Breast epithelium (tissue), 4 donors: ENCODE results near the gene KRT6B. TPM values are rescaled to one million over a fixed set of nuclear protein-coding genes. Genes with fewer than 3 reads are reported as not detected.

Source experiments
- DNase-seq, 2 donors: peaks; one replicate each; pipeline ENCODE4 v3.0.0-alpha.2; 2019; ENCODE audit warnings: low spot score in 2 of 2
- H3K27ac ChIP-seq, 2 donors: fragments of 200-600 bp; sonication (generic) in 1 of 2; one replicate each; pipeline ENCODE4 v1.5.1; 2016 to 2019; ENCODE audit warnings: mild to moderate bottlenecking in 1 of 2
- H3K27me3 ChIP-seq, 2 donors: fragments of 200-600 bp; sonication (generic) in 1 of 2; one replicate each; pipeline versions ENCODE4 v1.5.1 to v1.6.0; 2017 to 2019; ENCODE audit warnings: control low read depth in 1 of 2, mild to moderate bottlenecking in 1 of 2
- H3K36me3 ChIP-seq: fragments of 200-600 bp; one replicate; pipeline ENCODE4 v1.5.1; 2019
- H3K4me1 ChIP-seq, 2 donors: fragments of 200-600 bp; sonication (generic); one replicate each; pipeline ENCODE4 v1.5.1; 2016 to 2019; ENCODE audit warnings: control low read depth in 1 of 2
- H3K4me3 ChIP-seq, 3 donors: fragments of 200-600 bp; sonication (generic); 1 replicate in 2 of 3; 2 replicates in 1 of 3; pipeline ENCODE4 v1.5.1; 2016 to 2019; ENCODE audit warnings: mild to moderate bottlenecking in 3 of 3, moderate library complexity in 2 of 3
- H3K9me3 ChIP-seq, 2 donors: fragments of 200-600 bp; sonication (generic) in 1 of 2; one replicate each; pipeline ENCODE4 v1.5.1; 2016 to 2019; ENCODE audit warnings: control low read depth in 1 of 2
- CTCF ChIP-seq, 3 donors: fragments of 450-650 bp; IDR thresholded peaks; one replicate each; pipeline ENCODE4 v1.5.1; 2016 to 2017; ENCODE audit warnings: antibody characterized with exemption in 3 of 3, mild to moderate bottlenecking in 3 of 3, moderate library complexity in 3 of 3
- POLR2A ChIP-seq: fragments of 450-650 bp; IDR thresholded peaks from one replicate; pipeline ENCODE4 v1.6.1; 2016; ENCODE audit warnings: antibody characterized with exemption, mild to moderate bottlenecking, moderate library complexity
- POLR2AphosphoS5 ChIP-seq, 3 donors: sonication (generic); formaldehyde crosslinking; IDR thresholded peaks; one replicate each; pipeline ENCODE4 v1.6.1; 2017; ENCODE audit warnings: antibody characterized with exemption in 3 of 3
- intact Hi-C: fragments of 100-400 bp; cut with DNase I; formaldehyde crosslinking; loops from one replicate; pipeline ENCODE4 v1.15.1; 2023; ENCODE audit warnings: low total_unique reads
- total RNA-seq, 3 donors: library from RNA; depleted of rRNA; stranded (reverse); fragments of >200 nt; gene quantifications; one replicate each; pipeline ENCODE4 v1.1.0, GENCODE V29; 2016

Gene KRT6B
- total RNA-seq, 3 donors from 2014 or later: 42.0 to 69.2 TPM; not detected in 1

- Histone ChIP-seq H3K9me3 (no peaks in the 10 kb centered on the region), H3K27me3 (no peaks in the 10 kb centered on the region), H3K27ac (no peak overlapping the region), H3K4me3 (no peak overlapping the region), H3K36me3 (no peaks in the 10 kb centered on the region), H3K4me1 (no peaks in the 10 kb centered on the region)
- intact Hi-C loops: no loop called here
- no peak for DNase-seq
- TF ChIP-seq POLR2AphosphoS5 (IDR thresholded peaks at IDR 0.05): no peak
- no peak for TF ChIP-seq POLR2A
- no peak for TF ChIP-seq CTCF (IDR thresholded peaks at IDR 0.05)
Observed at GRCh38 chr12:52438305-52439301, 13.3 kb downstream of the KRT6B start.

GRCh38 chr12:52437508-52437907 lies 14.4 kb downstream of the KRT6B start:
- Histone ChIP-seq H3K9me3 (no peaks in the 10 kb centered on the region), H3K4me1 (no peaks in the 10 kb centered on the region), H3K4me3 (no peak overlapping the region), H3K27ac (peak overlapping the region; percentile 80 to 86), H3K27me3 (no peaks in the 10 kb centered on the region), H3K36me3 (no peaks in the 10 kb centered on the region)
- DNase-seq: no peak
- intact Hi-C loops: no loop called here
- TF ChIP-seq POLR2A (no peak), POLR2AphosphoS5 (IDR thresholded peaks at IDR 0.05) (no peak), CTCF (IDR thresholded peaks at IDR 0.05) (no peak)

GRCh38 chr12:52436828-52437474 lies 15.0 kb downstream of the KRT6B start:
- Histone ChIP-seq H3K4me1 (no peaks in the 10 kb centered on the region), H3K27me3 (no peaks in the 10 kb centered on the region), H3K36me3 (no peaks in the 10 kb centered on the region), H3K9me3 (no peaks in the 10 kb centered on the region), H3K4me3 (no peak overlapping the region), H3K27ac (peak overlapping the region; percentile 80 to 86)
- TF ChIP-seq CTCF (IDR thresholded peaks at IDR 0.05) (no peak), POLR2AphosphoS5 (IDR thresholded peaks at IDR 0.05) (no peak)
- DNase-seq: no peak
- intact Hi-C loops: no loop called here

GRCh38 chr12:52436000-52436827 lies 15.7 kb downstream of the KRT6B start:
- peak in 1 of 2 donors; percentile 91 for DNase-seq
- no peaks in the 10 kb centered on the region for H3K27me3 ChIP-seq
- intact Hi-C loops: no loop called here

More at GRCh38 chr12:52436000-52436827, 15.7 kb downstream of the KRT6B start:
- peak overlapping the region; percentile 80 to 86 for H3K27ac ChIP-seq
- H3K4me3 ChIP-seq: no peak overlapping the region
- H3K4me1 ChIP-seq: no peaks in the 10 kb centered on the region
- H3K36me3 ChIP-seq: no peaks in the 10 kb centered on the region
- H3K9me3 ChIP-seq: no peaks in the 10 kb centered on the region
- TF ChIP-seq POLR2AphosphoS5 (IDR thresholded peaks at IDR 0.05) (peak in 2 of 3 donors; percentile 10 to 64), CTCF (IDR thresholded peaks at IDR 0.05) (no peak)
